ENCODE measurements around the gene ZNF143. TPM values are rescaled to one million over a fixed set of nuclear protein-coding genes. Genes with fewer than 3 reads are reported as not detected.

ZNF143 gene
- total RNA-seq, 4 donors from 2014 or later = 20.7 to 45.6 (median 28.4) TPM

- ATAC-seq (ENCODE audit: low FRiP score) = no peak
- TF ChIP-seq CTCF (IDR thresholded peaks at IDR 0.05) = no peak
- no peak for DNase-seq (ENCODE audit: low spot score)
Measured at GRCh38 chr11:9459667-9460321, 1.0 kb upstream of the ZNF143 start.

GRCh38 chr11:9461063-9461759, 399 bp downstream of the ZNF143 start:
- ATAC-seq (ENCODE audit: low FRiP score) = peak; percentile 68
- no peak for TF ChIP-seq CTCF (IDR thresholded peaks at IDR 0.05)
- DNase-seq (ENCODE audit: low spot score) = peak; percentile 36

GRCh38 chr11:9461760-9462134, 935 bp downstream of the ZNF143 start:
- TF ChIP-seq CTCF (IDR thresholded peaks at IDR 0.05) = no peak
- DNase-seq (ENCODE audit: low spot score) (no peak), ATAC-seq (ENCODE audit: low FRiP score) (no peak)

GRCh38 chr11:9462172-9462799, 1.5 kb downstream of the ZNF143 start:
- DNase-seq (ENCODE audit: low spot score) (no peak), ATAC-seq (ENCODE audit: low FRiP score) (no peak)
- TF ChIP-seq CTCF (IDR thresholded peaks at IDR 0.05) = no peak

GRCh38 chr11:9462806-9463537, 2.2 kb downstream of the ZNF143 start:
- TF ChIP-seq CTCF (IDR thresholded peaks at IDR 0.05) = no peak
- ATAC-seq (ENCODE audit: low FRiP score) (no peak), DNase-seq (ENCODE audit: low spot score) (no peak)

GRCh38 chr11:9470765-9471164, 10.0 kb downstream of the ZNF143 start:
- no peak for ATAC-seq (ENCODE audit: low FRiP score)
- TF ChIP-seq CTCF (IDR thresholded peaks at IDR 0.05) = no peak
- no peak for DNase-seq (ENCODE audit: low spot score)

Measured in omental fat pad (tissue), 4 donors.